HG02943 (cell line): ENCODE results near the gene GINS2.

ENCODE experiments used
- ATAC-seq: cut with Tn5 transposase; IDR thresholded peaks from one replicate; pipeline ENCODE4 v1.9.1; 2021; ENCODE audit warnings: mild to moderate bottlenecking, low read depth, moderate library complexity; ENCODE audit not compliant: unreplicated experiment

The GINS2 gene

DNA sequence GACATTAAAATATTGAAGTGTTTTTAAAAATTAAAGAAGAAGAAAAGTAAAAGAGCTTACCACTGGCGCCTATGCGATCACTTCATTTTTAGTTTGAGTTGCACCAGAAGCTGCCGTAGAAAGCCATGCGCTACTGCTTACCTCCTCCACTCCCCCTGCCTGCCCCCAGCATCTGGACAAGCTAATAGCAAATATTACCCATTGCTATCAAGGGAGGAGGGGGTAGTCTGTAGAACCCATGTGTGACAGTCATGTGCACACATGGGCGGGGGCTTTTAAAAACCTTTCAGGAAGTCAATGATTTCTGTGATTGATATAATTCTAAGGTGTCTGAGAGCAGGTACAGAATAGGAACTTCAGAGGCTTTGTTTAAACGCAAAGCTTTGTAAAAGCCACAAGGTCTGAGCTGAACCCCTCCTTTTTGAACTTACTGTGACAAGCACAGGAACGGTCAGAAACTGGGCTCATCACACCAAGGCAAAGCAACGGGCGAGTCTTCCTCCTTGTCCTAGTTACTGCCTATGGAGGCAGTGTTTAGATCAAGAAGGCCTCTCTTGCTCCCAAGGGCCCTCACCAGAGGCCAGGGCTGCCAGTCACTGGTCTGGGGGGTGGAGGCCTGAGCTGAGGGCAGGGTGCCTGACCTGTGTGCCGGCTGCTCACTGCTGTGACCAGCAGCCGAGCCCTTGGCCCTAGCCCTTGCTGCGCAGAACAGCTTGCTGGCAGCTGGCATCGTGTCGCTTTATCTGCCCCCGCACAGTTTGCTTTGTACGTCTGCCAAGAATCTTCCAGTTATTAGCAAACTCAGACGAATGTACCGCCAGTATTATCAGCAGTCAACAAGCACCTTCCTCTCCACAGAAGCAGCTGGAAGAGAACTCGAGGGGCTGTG, 15.0 kb downstream of the GINS2 start:
- no peak for ATAC-seq

DNA sequence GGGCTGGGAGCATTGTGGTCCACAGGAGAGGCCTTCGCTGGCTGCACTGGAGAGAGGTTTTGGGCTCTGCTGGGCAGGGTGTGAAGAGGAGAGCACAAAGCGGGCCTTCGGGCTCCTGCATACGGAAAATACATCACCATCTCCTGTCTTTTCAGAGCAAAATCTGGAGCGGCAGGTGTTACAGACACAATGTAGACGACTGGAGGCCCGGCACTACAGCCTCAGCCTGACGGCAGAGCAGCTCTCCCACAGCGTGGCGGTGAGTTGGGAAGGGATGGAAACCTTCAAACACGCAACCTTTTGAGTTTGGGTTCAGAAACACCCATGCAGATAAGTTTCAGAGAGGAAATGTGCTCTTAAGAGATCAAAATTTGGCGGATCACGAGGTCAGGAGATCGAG, 17.9 kb downstream of the GINS2 start:
- no peak for ATAC-seq

DNA sequence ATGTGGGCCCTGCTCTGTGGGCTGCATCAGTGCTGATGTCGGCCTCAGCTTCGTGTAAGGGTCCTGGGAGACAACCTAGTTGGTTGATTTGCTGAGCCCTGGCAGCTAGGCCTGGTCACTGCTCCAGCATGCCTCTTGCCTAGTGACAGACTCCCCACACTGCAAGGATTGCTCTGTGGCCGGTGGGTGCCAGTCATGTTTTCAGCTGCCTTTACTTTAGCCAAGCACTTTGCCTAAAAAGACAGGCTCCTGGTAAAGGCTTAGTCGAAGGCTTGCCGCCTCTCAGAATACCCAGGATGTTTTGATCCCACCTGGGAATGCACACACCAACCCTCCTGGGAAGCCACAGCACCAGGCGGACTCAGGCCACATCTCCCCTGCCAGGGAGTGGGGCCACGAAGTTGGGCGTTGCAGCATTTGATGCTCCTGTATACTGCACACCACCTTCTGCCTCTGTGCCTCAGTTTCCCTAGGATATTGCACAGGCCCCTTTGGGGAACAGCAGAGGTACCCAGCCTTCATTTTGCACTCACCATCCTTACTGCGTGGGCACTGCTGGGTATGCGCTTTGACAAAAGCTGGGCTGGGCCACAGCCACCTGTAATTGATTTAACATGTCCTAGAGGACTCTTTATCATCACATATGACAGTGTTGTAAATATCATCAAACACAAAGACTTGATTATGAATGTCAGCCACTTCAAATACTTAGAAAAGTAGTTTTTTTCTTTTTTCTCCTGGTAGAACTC, 19.9 kb downstream of the GINS2 start:
- no peak for ATAC-seq

DNA sequence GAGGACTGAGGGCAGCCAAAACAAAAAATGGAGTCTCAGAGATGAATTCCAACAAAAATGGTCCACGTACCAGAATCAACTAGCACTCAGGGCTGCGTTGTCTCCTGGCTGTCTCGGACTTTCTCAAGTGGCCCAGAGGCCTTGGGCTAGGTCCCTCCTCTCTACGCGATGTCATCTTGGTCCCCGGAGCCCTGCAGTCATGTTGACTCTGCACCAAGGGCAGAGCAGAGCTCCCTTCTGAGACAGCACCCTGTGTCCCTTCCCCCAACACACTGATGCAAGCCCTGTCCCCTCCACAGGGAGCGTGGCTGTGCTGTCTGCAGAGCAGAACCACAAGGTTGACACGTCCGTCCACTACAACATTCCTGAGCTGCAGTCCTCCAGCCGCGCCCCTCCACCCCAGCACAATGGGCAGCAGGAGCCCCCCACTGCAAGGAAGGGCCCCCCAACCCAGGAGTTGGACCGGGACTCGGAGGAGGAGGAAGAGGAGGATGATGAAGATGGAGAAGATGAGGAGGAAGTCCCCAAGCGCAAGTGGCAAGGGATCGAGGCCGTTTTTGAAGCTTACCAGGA, 20.8 kb downstream of the GINS2 start:
- no peak for ATAC-seq

DNA sequence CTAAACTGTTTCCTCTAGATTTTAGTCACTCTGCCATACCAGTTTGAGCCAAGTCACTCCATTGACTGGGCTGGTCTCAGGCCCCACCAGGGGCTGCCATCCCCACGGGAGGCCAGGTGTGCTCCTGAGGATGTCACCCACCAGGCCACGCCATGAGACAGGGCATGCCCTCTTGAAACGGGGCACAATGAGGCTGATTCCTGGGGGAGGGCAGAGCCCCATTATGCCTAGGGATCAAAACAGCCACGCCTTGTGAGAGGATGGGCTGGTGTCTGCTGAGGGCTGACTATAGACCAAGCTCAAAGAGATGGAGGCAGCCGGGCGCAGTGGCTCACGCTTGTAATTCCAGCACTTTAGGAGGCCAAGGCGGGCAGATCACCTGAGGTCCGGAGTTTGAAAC, 21.5 kb downstream of the GINS2 start:
- no peak for ATAC-seq

DNA sequence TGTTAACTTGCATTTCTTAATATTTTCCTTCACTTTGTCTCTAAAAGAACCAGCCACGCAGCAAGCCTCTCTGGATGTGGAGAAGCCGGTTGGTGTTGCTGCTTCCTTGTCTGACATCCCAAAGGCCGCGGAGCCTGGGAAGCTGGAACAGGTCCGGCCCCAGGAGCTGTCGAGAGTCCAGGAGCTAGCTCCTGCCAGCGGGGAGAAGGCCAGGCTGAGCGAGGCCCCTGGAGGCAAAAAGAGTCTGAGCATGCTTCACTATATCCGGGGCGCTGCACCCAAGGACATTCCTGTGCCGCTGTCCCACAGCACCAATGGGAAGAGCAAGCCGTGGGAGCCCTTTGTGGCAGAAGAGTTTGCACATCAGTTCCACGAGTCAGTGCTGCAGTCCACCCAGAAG, 22.8 kb downstream of the GINS2 start:
- ATAC-seq = no peak

DNA sequence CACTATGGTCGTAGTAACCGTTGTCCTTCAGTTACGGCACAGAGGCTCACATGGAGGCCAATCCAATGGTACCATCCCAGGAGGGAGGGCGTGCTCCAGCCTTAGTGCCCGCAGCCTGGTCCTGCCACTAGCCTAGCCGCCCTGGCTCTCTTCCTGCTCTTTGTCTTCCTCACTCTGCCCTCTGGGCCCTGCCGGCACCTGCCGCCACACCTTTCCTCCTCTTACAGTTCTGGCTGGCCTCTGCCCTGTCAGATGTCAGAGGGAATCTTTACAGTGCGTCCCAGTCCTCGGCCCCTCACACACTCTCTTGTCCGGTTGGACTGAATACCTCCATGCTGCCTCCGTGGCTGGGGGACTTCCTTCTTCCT, 23.4 kb downstream of the GINS2 start:
- no peak for ATAC-seq

- no peak for ATAC-seq
Observed at GRCh38 chr16:85664580-85665372, 24.0 kb downstream of the GINS2 start.

DNA sequence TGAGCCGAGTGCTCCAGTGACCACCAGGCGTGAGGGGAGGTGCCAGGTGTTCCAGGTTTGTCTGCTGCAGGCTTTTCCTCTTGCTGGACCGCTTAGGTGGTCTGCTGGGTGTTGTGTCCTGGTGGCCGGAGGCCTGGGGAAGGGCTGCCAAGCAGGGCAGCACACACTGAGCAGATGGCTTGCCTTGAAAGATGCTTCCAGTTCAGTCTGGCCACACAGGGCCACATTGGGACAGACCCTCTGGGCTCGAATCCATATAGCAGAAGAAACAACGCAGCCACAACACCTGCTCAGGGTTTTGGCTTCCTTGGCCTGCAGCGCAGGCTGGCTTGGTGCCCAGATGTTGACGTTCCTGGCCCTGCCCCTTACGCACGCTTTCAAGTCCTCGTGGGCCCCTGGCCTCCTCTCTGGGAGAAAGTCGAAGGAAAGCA, 24.8 kb downstream of the GINS2 start:
- ATAC-seq = no peak

- ATAC-seq = no peak
Observed at GRCh38 chr16:85662976-85663830, 25.6 kb downstream of the GINS2 start.

DNA sequence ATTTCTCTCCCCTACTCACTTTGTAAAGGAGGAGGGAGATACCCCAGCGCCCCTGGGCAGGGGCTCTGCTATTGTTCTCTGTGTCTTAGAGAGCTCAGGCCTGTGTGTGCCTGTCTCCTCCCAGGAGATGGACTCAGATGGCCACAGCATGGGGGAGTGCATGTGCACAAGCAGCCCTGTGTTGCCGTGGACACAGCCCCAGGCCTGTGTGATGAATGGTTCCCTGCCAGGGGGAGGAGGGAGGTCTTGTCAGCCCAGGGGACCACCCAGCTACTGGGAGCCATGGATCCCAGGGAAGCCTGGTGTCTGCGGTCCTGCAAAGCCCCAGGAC, 26.3 kb downstream of the GINS2 start:
- ATAC-seq = no peak

DNA sequence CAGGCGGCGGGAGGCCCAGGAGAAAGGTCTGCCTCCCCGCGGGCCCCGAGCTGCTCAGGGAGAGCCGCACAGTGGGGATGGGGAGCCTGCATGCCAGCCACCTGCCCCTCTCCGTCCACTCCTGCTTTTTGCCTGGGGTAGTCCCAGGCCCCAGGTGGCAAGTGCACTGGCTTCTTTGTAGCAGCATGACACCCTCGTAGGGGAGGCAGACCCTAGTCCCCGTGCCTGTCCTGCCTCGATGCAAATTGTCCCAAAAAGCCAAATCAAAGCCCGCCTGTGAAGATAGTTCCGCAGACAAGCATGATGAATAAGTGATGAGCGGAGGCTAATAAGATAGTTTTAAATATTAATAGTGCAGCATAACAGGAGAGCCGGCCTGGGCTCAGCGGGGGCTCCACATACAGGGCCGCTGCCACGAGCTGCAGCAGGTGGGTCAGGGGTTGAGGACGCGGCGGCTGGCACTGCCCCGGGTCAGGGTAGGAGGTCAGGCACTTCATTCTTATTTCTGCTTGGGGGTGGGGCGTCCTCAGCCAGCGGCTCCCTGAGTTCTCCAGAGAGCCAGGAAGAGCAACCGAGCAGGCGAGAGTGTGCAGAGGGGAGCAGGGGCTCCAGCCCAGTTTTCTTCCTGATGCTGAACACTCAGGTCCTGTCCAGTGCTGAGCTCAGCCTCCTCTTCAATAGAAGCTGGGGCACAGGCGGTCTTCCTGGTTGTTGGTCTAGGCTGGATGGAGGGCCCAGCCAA, 26.8 kb downstream of the GINS2 start:
- no peak for ATAC-seq

- no peak for ATAC-seq
Observed at GRCh38 chr16:85660843-85661739, 27.7 kb downstream of the GINS2 start.

DNA sequence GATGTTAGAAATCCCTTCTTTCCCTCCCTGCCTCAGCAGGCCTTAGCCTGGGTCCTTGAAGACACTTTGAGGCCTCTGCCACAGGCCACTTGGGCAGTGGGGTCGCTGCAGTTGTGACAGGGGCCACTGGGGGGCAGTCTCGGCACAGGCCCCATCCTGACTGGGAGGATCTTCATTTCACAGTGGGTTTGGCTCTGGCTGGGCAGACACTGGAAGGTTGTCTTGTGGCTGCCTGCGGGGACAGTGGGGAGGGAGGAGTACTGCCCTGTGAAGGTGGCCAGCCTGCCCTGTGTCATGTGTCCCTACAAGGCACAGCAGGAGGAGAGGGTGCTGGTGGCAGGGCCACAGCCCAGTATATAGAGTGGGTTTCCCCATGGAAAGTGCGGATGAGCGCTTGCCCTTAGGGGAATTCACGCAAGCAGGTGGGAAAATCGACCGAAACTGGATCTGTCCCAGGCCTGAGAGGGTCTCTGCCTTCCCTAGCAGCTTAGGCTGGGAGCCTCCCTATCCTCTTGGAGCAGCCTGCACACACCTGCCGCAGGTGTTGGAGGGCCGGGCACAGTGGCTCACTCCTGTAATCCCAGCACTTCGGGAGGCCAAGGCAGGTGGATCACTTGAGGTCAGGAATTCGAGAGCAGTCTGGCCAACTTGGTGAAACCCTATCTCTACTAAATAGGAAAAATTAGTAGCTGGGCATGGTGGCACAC, 28.8 kb downstream of the GINS2 start:
- no peak for ATAC-seq

DNA sequence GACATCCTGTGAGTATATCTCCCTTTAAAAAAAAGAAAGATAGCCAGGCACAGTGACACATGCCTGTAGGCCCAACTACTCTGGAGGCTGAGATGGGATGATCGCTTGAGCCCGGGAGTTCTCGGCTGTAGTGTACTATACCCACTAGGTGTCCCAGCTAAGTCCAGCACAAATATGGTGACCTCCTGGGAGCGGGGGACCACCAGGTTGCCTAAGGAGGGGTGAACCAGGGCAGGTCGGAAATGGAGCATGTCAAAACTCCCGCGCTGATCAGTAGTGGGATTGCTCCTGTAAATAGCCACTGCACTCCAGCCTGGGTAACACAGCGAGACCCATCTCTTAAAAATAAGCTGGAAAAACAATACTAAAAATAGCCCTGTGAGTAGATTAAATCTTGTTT, 29.4 kb downstream of the GINS2 start:
- ATAC-seq = no peak

GRCh38 chr16:85658504-85659326, 30.0 kb downstream of the GINS2 start:
- ATAC-seq = no peak

GRCh38 chr16:85657996-85658395, 30.8 kb downstream of the GINS2 start:
- ATAC-seq = no peak
